Osteoblast (primary cell): ENCODE data around the gene CTSS. TPM values are rescaled to one million over a fixed set of nuclear protein-coding genes. Genes with fewer than 3 reads are reported as not detected.

Source experiments
- DNase-seq: peaks from one replicate; pipeline ENCODE4 v3.0.0; 2011; ENCODE audit warnings: low spot score, mixed read lengths; ENCODE audit not compliant: insufficient read length; ENCODE audit errors: missing footprints
- H2AFZ ChIP-seq: 2 replicates; pipeline ENCODE4 v1.6.0; 2011; ENCODE audit warnings: mild to moderate bottlenecking, low read length
- H3K27ac ChIP-seq: 2 replicates; pipeline ENCODE4 v1.5.1; 2011; ENCODE audit warnings: mild to moderate bottlenecking, low read depth, low read length, moderate library complexity
- H3K27me3 ChIP-seq: 2 replicates; pipeline ENCODE4 v1.6.0; 2012; ENCODE audit warnings: mild to moderate bottlenecking, control low read depth, inconsistent platforms, low read length, moderate library complexity; ENCODE audit not compliant: insufficient read depth
- H3K36me3 ChIP-seq: 2 replicates; pipeline ENCODE4 v1.5.1; 2011; ENCODE audit warnings: mild to moderate bottlenecking, low read length, control low read depth, moderate library complexity; ENCODE audit not compliant: insufficient read depth
- H3K4me1 ChIP-seq: 2 replicates; pipeline ENCODE4 v1.5.1; 2011; ENCODE audit warnings: mild to moderate bottlenecking, low read length, control low read depth, moderate library complexity; ENCODE audit not compliant: insufficient read depth
- H3K4me2 ChIP-seq: 2 replicates; pipeline ENCODE4 v1.6.0; 2011; ENCODE audit warnings: mild to moderate bottlenecking, low read length; ENCODE audit not compliant: insufficient read depth
- H3K4me3 ChIP-seq: fragments of 200-600 bp; sonication (generic); 3 replicates; pipeline ENCODE4 v1.5.1; 2012; ENCODE audit warnings: mild to moderate bottlenecking, low read length, inconsistent platforms; ENCODE audit not compliant: insufficient read depth
- H3K79me2 ChIP-seq: 2 replicates; pipeline ENCODE4 v1.6.0; 2012; ENCODE audit warnings: mild to moderate bottlenecking, low read length, control low read depth, inconsistent platforms; ENCODE audit not compliant: insufficient read depth
- H3K9me3 ChIP-seq: 2 replicates; pipeline ENCODE4 v1.5.1; 2011; ENCODE audit warnings: low read depth, low read length, control low read depth
- H4K20me1 ChIP-seq: 2 replicates; pipeline ENCODE4 v1.6.0; 2012; ENCODE audit warnings: mild to moderate bottlenecking, low read length, control low read depth; ENCODE audit not compliant: insufficient read depth
- CTCF ChIP-seq: IDR thresholded peaks from 2 replicates; pipeline ENCODE4 v1.5.1; 2011; ENCODE audit warnings: mild to moderate bottlenecking, low read depth, low read length, moderate library complexity; ENCODE audit errors: extremely low read depth
- total RNA-seq: library from RNA; depleted of rRNA; stranded (reverse); fragments of >200 nt; gene quantifications from 2 replicates; pipeline ENCODE4 v1.2.3, GENCODE V29; 2012

CTSS gene
- total RNA-seq, 1 donor: 16.3 TPM

DNA sequence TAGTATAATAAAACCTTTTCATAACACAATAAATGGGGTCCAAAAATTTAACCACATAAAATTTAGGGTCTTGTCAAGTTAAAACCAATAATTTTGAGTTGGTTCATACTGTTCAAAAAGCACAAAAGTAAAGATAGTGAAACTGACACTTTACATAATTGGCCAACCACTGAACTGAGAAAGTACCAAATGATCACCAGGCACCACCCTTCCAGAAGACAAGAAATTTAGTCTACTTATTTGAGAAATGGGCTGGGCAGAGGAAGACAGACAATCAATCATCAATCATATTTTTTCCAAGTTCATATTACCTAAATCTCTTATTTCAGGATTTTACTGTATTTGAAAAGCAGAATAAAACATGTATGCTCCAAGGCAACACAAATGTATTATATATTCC, 62.2 kb downstream of the CTSS start:
- Histone ChIP-seq H3K4me2 (no peak overlapping the region), H3K36me3 (no peaks in the 10 kb centered on the region), H3K9me3 (no peaks in the 10 kb centered on the region), H2AFZ (no peak overlapping the region), H4K20me1 (no peaks in the 10 kb centered on the region), H3K4me1 (no peaks in the 10 kb centered on the region), H3K27me3 (no peaks in the 10 kb centered on the region), H3K27ac (no peak overlapping the region), H3K79me2 (no peaks in the 10 kb centered on the region), H3K4me3 (no peak overlapping the region)
- no peak for DNase-seq
- TF ChIP-seq CTCF: no peak

GRCh38 chr1:150696995-150697927, 68.3 kb downstream of the CTSS start, which contains the start of gene GOLPH3L:
Gene GOLPH3L (minus strand): TSS chr1:150697154. CDS start chr1:150694838, 2,316 bp downstream.
- Histone ChIP-seq H3K36me3 (peaks cover 23% of the 10 kb centered on the region), H2AFZ (peak within 1 kb of the TSS; percentile 90), H4K20me1 (no peaks in the 10 kb centered on the region), H3K4me3 (peak within 1 kb of the TSS; percentile 77), H3K27ac (peak within 1 kb of the TSS; percentile 59), H3K4me2 (peak within 1 kb of the TSS; percentile 81), H3K4me1 (peaks cover 7% of the 10 kb centered on the region), H3K9me3 (no peaks in the 10 kb centered on the region), H3K27me3 (no peaks in the 10 kb centered on the region), H3K79me2 (peaks cover 14% of the 10 kb centered on the region)
- peak; percentile 85 for DNase-seq
- TF ChIP-seq CTCF: no peak

DNA sequence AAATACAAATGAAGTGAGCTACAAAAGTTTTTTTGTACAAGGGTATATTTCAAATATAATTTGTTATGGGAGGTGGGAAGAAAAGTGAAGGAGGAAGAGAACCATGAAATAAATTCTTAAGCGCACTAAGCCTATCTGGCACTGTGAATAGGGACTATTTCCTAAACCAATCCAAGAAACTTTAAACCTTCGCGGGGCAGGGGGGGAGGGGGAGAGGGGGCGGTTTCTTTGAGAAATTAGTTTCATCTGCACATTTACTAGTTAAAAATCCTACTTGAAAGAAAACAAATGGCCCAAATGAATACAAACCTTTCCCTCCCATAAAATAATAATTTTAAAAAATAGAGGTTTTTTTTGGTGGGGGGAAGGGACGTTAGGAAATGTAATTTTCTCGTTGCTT, 69.0 kb downstream of the CTSS start:
- H4K20me1 ChIP-seq: no peaks in the 10 kb centered on the region
- H3K4me3 ChIP-seq: peak overlapping the region; percentile 77
- TF ChIP-seq CTCF: no peak
- peaks cover 7% of the 10 kb centered on the region for H3K4me1 ChIP-seq
- H3K9me3 ChIP-seq: no peaks in the 10 kb centered on the region
- H3K79me2 ChIP-seq: peaks cover 14% of the 10 kb centered on the region
- H3K4me2 ChIP-seq: peak overlapping the region; percentile 81
- DNase-seq: peak; percentile 25
- H2AFZ ChIP-seq: peak overlapping the region; percentile 82
- H3K36me3 ChIP-seq: peaks cover 28% of the 10 kb centered on the region
- H3K27me3 ChIP-seq: no peaks in the 10 kb centered on the region
- H3K27ac ChIP-seq: peak overlapping the region; percentile 59

DNA sequence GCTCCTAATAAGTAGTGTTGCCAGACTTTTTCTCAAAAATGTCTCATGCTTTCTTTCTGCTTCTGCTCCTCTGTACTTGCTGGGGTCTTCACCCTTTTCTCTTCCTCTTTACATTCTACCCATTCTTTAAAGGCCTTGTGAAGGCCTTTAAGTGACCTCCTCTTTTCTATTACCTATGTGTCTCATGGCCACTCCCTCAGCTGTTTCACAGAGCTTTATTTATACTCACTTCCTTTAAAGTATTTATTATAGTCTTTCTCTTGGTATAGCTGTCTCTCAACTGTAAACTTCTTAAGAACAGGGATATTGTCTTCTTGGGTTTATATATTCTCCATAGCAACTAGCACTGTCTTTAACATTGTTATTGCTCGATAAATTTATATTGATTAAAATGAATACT, 69.4 kb downstream of the CTSS start:
- no peak overlapping the region for H3K27ac ChIP-seq
- no peaks in the 10 kb centered on the region for H3K9me3 ChIP-seq
- no peak overlapping the region for H2AFZ ChIP-seq
- DNase-seq: no peak
- peaks cover 14% of the 10 kb centered on the region for H3K79me2 ChIP-seq
- H3K27me3 ChIP-seq: no peaks in the 10 kb centered on the region
- H4K20me1 ChIP-seq: no peaks in the 10 kb centered on the region
- peak overlapping the region; percentile 81 for H3K4me2 ChIP-seq
- peak overlapping the region; percentile 77 for H3K4me3 ChIP-seq
- H3K4me1 ChIP-seq: peaks cover 7% of the 10 kb centered on the region
- no peak for TF ChIP-seq CTCF
- H3K36me3 ChIP-seq: peaks cover 28% of the 10 kb centered on the region
